Measurements from ENCODE around the gene SKAP1. TPM values are rescaled to one million over a fixed set of nuclear protein-coding genes. Genes with fewer than 3 reads are reported as not detected.

SKAP1 gene
- total and polyA plus RNA-seq, 2 donors (not counting 1 experiment from before 2014, with no cell fraction given), result not detected

GRCh38 chr17:48311324-48311723 lies 118.7 kb downstream of the SKAP1 start:
- no peak overlapping the region for H3K4me2 ChIP-seq (ENCODE audit: extremely low read depth, insufficient read depth, low read length)
- H3K9me3 ChIP-seq (ENCODE audit: control insufficient read depth, insufficient read depth, low read depth, low read length), result no peaks in the 10 kb centered on the region
- H3K4me1 ChIP-seq (ENCODE audit: control insufficient read depth, extremely low read depth, insufficient read depth, low read length), result no peaks in the 10 kb centered on the region
- H3K79me2 ChIP-seq (ENCODE audit: control insufficient read depth, insufficient read depth, low read length), result no peaks in the 10 kb centered on the region
- no peak overlapping the region for H3K4me3 ChIP-seq (replicated peaks in 1 of 4; ENCODE audit: control extremely low read depth in 1 of 4, insufficient read depth in 1 of 4, low read depth in 3 of 4, low read length in 4 of 4)
- TF ChIP-seq EZH2 (IDR thresholded peaks at IDR 0.05; ENCODE audit: low read length, missing control alignments), result no peak
- TF ChIP-seq CTCF (conservative IDR thresholded peaks at IDR 0.05 in 1 of 2, IDR thresholded peaks at IDR 0.05 in 1 of 2; ENCODE audit: low read depth in 1 of 2, low read length in 2 of 2), result no peak
- H3K27ac ChIP-seq (ENCODE audit: insufficient read depth, low read length), result no peak overlapping the region
- H4K20me1 ChIP-seq (ENCODE audit: control insufficient read depth, extremely low read depth, insufficient read depth, low read length), result no peaks in the 10 kb centered on the region
- H3K9ac ChIP-seq (ENCODE audit: insufficient read depth, low read length), result no peak overlapping the region
- no peak overlapping the region for H2AFZ ChIP-seq (ENCODE audit: low read length)
- DNase-seq (ENCODE audit: low read depth in 2 of 2), result no peak
- H3K27me3 ChIP-seq (ENCODE audit: control insufficient read depth, insufficient read depth, low read length), result peaks cover 37% of the 10 kb centered on the region
- H3K36me3 ChIP-seq (ENCODE audit: control insufficient read depth, insufficient read depth, low read length), result no peaks in the 10 kb centered on the region

GRCh38 chr17:48310748-48311213 lies 119.2 kb downstream of the SKAP1 start:
- no peak for DNase-seq (ENCODE audit: low read depth in 2 of 2)
- H3K27ac ChIP-seq (ENCODE audit: insufficient read depth, low read length), result no peak overlapping the region
- H2AFZ ChIP-seq (ENCODE audit: low read length), result no peak overlapping the region
- H3K4me1 ChIP-seq (ENCODE audit: control insufficient read depth, extremely low read depth, insufficient read depth, low read length), result no peaks in the 10 kb centered on the region
- H4K20me1 ChIP-seq (ENCODE audit: control insufficient read depth, extremely low read depth, insufficient read depth, low read length), result no peaks in the 10 kb centered on the region
- no peak overlapping the region for H3K4me2 ChIP-seq (ENCODE audit: extremely low read depth, insufficient read depth, low read length)
- H3K79me2 ChIP-seq (ENCODE audit: control insufficient read depth, insufficient read depth, low read length), result no peaks in the 10 kb centered on the region
- H3K36me3 ChIP-seq (ENCODE audit: control insufficient read depth, insufficient read depth, low read length), result no peaks in the 10 kb centered on the region
- H3K4me3 ChIP-seq (replicated peaks in 1 of 4; ENCODE audit: control extremely low read depth in 1 of 4, insufficient read depth in 1 of 4, low read depth in 3 of 4, low read length in 4 of 4), result no peak overlapping the region
- H3K9ac ChIP-seq (ENCODE audit: insufficient read depth, low read length), result no peak overlapping the region
- no peaks in the 10 kb centered on the region for H3K9me3 ChIP-seq (ENCODE audit: control insufficient read depth, insufficient read depth, low read depth, low read length)
- TF ChIP-seq EZH2 (IDR thresholded peaks at IDR 0.05; ENCODE audit: low read length, missing control alignments) (peak; percentile 37), CTCF (conservative IDR thresholded peaks at IDR 0.05 in 1 of 2, IDR thresholded peaks at IDR 0.05 in 1 of 2; ENCODE audit: low read depth in 1 of 2, low read length in 2 of 2) (no peak)
- peaks cover 33% of the 10 kb centered on the region for H3K27me3 ChIP-seq (ENCODE audit: control insufficient read depth, insufficient read depth, low read length)

- no peak overlapping the region for H3K4me3 ChIP-seq (replicated peaks in 1 of 4; ENCODE audit: control extremely low read depth in 1 of 4, insufficient read depth in 1 of 4, low read depth in 3 of 4, low read length in 4 of 4)
- TF ChIP-seq CTCF (conservative IDR thresholded peaks at IDR 0.05 in 1 of 2, IDR thresholded peaks at IDR 0.05 in 1 of 2; ENCODE audit: low read depth in 1 of 2, low read length in 2 of 2) (no peak), EZH2 (IDR thresholded peaks at IDR 0.05; ENCODE audit: low read length, missing control alignments) (no peak)
- no peak overlapping the region for H3K27ac ChIP-seq (ENCODE audit: insufficient read depth, low read length)
- peaks cover 36% of the 10 kb centered on the region for H3K27me3 ChIP-seq (ENCODE audit: control insufficient read depth, insufficient read depth, low read length)
- no peaks in the 10 kb centered on the region for H3K9me3 ChIP-seq (ENCODE audit: control insufficient read depth, insufficient read depth, low read depth, low read length)
- H3K79me2 ChIP-seq (ENCODE audit: control insufficient read depth, insufficient read depth, low read length), result no peaks in the 10 kb centered on the region
- no peak overlapping the region for H3K9ac ChIP-seq (ENCODE audit: insufficient read depth, low read length)
- no peaks in the 10 kb centered on the region for H3K36me3 ChIP-seq (ENCODE audit: control insufficient read depth, insufficient read depth, low read length)
- no peaks in the 10 kb centered on the region for H3K4me1 ChIP-seq (ENCODE audit: control insufficient read depth, extremely low read depth, insufficient read depth, low read length)
- no peaks in the 10 kb centered on the region for H4K20me1 ChIP-seq (ENCODE audit: control insufficient read depth, extremely low read depth, insufficient read depth, low read length)
- no peak for DNase-seq (ENCODE audit: low read depth in 2 of 2)
- H3K4me2 ChIP-seq (ENCODE audit: extremely low read depth, insufficient read depth, low read length), result no peak overlapping the region
- H2AFZ ChIP-seq (ENCODE audit: low read length), result no peak overlapping the region
Observed at GRCh38 chr17:48308581-48308980, 121.4 kb downstream of the SKAP1 start.
